Endodermal cell (in vitro differentiated cells): ENCODE data around the gene TTC23L. TPM values are rescaled to one million over a fixed set of nuclear protein-coding genes. Genes with fewer than 3 reads are reported as not detected.

Experiments used
- DNase-seq: peaks from one replicate; pipeline ENCODE4 v3.0.0-alpha.2; 2017
- H3K27ac ChIP-seq: 2 replicates; pipeline ENCODE4 v1.5.1; 2013; ENCODE audit warnings: mild to moderate bottlenecking, low read depth, low read length, moderate library complexity
- H3K27me3 ChIP-seq: 2 replicates; pipeline ENCODE4 v1.6.1; 2013; ENCODE audit warnings: mild to moderate bottlenecking, low read length, moderate library complexity; ENCODE audit not compliant: insufficient read depth, control insufficient read depth, poor library complexity, severe bottlenecking
- H3K36me3 ChIP-seq: 2 replicates; pipeline ENCODE4 v1.7.0; 2013; ENCODE audit warnings: mild to moderate bottlenecking, low read length, moderate library complexity; ENCODE audit not compliant: control insufficient read depth, insufficient read depth
- H3K4me1 ChIP-seq: one replicate; pipeline ENCODE4 v1.7.0; 2013; ENCODE audit warnings: low read length; ENCODE audit not compliant: control insufficient read depth, insufficient read depth
- H3K4me3 ChIP-seq: 2 replicates; pipeline ENCODE4 v1.5.1; 2013; ENCODE audit warnings: mild to moderate bottlenecking, low read length, moderate library complexity
- H3K9ac ChIP-seq: 2 replicates; pipeline ENCODE4 v1.6.1; 2013; ENCODE audit warnings: mild to moderate bottlenecking, low read length, moderate library complexity; ENCODE audit not compliant: poor library complexity, severe bottlenecking; ENCODE audit errors: extremely low read depth
- H3K9me3 ChIP-seq: 2 replicates; pipeline ENCODE4 v1.6.1; 2013; ENCODE audit warnings: mild to moderate bottlenecking, low read length, moderate library complexity; ENCODE audit not compliant: control insufficient read depth
- H3K27ac Mint-ChIP-seq: 2 replicates; pipeline ENCODE4 v1.8.0; 2020; ENCODE audit warnings: mixed read lengths
- H3K27me3 Mint-ChIP-seq: 2 replicates; pipeline ENCODE4 v1.8.0; 2021; ENCODE audit warnings: mild to moderate bottlenecking, mixed read lengths; ENCODE audit not compliant: insufficient read depth
- H3K36me3 Mint-ChIP-seq: 2 replicates; pipeline ENCODE4 v1.8.0; 2020; ENCODE audit warnings: low read depth, mixed read lengths
- H3K4me1 Mint-ChIP-seq: 2 replicates; pipeline ENCODE4 v1.8.0; 2020; ENCODE audit warnings: mixed read lengths
- H3K4me3 Mint-ChIP-seq: 2 replicates; pipeline ENCODE4 v1.8.0; 2020; ENCODE audit warnings: mild to moderate bottlenecking, moderate library complexity, mixed read lengths
- H3K9me3 Mint-ChIP-seq: 2 replicates; pipeline ENCODE4 v1.8.0; 2020; ENCODE audit warnings: mild to moderate bottlenecking, mixed read lengths
- WGBS, 2 experiments: methylation state at CpG; one replicate each; pipeline versions ENCODE4 v1.1.5 to v1.1.7; 2013; ENCODE audit warnings: missing lambda C conversion rate in 2 of 2, mixed read lengths in 1 of 2; ENCODE audit not compliant: insufficient coverage in 1 of 2, insufficient read length in 1 of 2; 5-methylcytosine and 5-hydroxymethylcytosine counted together
- total RNA-seq, 2 donors: library from RNA; stranded (reverse); fragmentation: NEBNext Ultra II Directional in 1 of 2; extraction: Animal tissue kit (Norgen Biotek cat#: 25700) in 1 of 2; gene quantifications; 2 replicates in 1 of 2; 3 replicates in 1 of 2; pipeline ENCODE4 v1.2.1, GENCODE V29; 2021
- TF ChIP-seq, protein P1 (sequence below): fragments of 200-600 bp; sonication (generic); conservative IDR thresholded peaks from 2 replicates; pipeline ENCODE4 v1.5.0; 2021; ENCODE audit warnings: antibody characterized with exemption, mild to moderate bottlenecking

Gene TTC23L
- total RNA-seq, 2 donors from 2014 or later: 0.95 to 3.0 TPM

DNA sequence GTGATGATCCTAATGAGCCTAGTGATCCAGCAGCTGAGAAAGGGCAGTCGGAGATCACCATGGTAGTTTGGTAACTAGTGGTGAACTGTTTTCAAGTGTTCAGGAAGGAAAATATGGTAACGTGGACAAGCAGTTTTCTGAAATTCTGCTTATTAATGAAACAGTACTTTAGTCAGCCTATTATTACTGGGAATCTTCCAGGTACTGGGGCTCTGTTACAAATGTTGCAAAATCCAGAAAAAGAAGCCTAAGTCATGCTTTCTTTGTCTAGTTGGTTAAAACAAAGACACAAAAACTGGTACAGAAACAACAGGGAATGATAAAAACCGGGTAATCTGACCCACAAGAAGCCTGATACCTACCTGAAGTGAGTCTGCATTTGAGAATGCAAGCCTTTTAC lies 18.2 kb downstream of the TTC23L start:
- no peak overlapping the region for H3K4me3 ChIP-seq
- no peaks in the 10 kb centered on the region for H3K4me1 ChIP-seq
- H3K27me3 ChIP-seq: no peaks in the 10 kb centered on the region
- H3K9me3 ChIP-seq: no peaks in the 10 kb centered on the region
- Mint-ChIP-seq H3K36me3 (no peaks in the 10 kb centered on the region), H3K27me3 (no peaks in the 10 kb centered on the region), H3K4me1 (no peaks in the 10 kb centered on the region), H3K27ac (no peak overlapping the region), H3K9me3 (no peaks in the 10 kb centered on the region), H3K4me3 (no peak overlapping the region)
- WGBS, 2 experiments: 85 to 89% methylated on average over 2 to 3 of the region's 3 CpGs
- no peak overlapping the region for H3K9ac ChIP-seq
- H3K27ac ChIP-seq: no peak overlapping the region
- TF ChIP-seq, protein P1, sequence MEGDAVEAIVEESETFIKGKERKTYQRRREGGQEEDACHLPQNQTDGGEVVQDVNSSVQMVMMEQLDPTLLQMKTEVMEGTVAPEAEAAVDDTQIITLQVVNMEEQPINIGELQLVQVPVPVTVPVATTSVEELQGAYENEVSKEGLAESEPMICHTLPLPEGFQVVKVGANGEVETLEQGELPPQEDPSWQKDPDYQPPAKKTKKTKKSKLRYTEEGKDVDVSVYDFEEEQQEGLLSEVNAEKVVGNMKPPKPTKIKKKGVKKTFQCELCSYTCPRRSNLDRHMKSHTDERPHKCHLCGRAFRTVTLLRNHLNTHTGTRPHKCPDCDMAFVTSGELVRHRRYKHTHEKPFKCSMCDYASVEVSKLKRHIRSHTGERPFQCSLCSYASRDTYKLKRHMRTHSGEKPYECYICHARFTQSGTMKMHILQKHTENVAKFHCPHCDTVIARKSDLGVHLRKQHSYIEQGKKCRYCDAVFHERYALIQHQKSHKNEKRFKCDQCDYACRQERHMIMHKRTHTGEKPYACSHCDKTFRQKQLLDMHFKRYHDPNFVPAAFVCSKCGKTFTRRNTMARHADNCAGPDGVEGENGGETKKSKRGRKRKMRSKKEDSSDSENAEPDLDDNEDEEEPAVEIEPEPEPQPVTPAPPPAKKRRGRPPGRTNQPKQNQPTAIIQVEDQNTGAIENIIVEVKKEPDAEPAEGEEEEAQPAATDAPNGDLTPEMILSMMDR: no peak
- DNase-seq: no peak
- no peaks in the 10 kb centered on the region for H3K36me3 ChIP-seq

DNA sequence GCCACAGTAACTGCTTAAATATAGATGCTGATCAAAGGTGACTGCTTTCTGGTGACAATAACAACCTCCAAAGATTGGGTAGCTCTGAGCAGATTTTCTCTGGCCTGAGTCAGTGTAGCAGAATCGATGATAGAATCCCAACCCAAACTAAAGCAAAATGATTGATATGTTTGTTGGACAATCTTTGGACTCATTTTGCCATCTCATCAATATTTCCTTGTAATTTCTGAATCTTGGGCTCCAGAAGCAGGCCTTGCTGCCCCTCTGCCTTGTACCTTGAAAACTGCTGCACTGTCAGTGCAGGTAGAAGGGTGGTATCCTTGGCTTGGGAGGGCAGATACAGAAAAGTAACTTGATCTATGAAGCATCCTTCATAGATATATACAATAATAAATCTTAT lies 18.9 kb downstream of the TTC23L start:
- Mint-ChIP-seq H3K36me3 (no peaks in the 10 kb centered on the region), H3K4me3 (no peak overlapping the region), H3K9me3 (no peaks in the 10 kb centered on the region), H3K27ac (no peak overlapping the region), H3K4me1 (no peaks in the 10 kb centered on the region), H3K27me3 (no peaks in the 10 kb centered on the region)
- H3K9ac ChIP-seq: no peak overlapping the region
- no peaks in the 10 kb centered on the region for H3K27me3 ChIP-seq
- no peaks in the 10 kb centered on the region for H3K9me3 ChIP-seq
- H3K4me3 ChIP-seq: no peak overlapping the region
- no peaks in the 10 kb centered on the region for H3K36me3 ChIP-seq
- TF ChIP-seq, protein P1: no peak
- no peaks in the 10 kb centered on the region for H3K4me1 ChIP-seq
- no peak for DNase-seq
- 75% methylated on average over 1 of the region's 1 CpG; no CpG with 5 or more reads in 1 of the 2 experiments for WGBS, 2 experiments
- no peak overlapping the region for H3K27ac ChIP-seq

DNA sequence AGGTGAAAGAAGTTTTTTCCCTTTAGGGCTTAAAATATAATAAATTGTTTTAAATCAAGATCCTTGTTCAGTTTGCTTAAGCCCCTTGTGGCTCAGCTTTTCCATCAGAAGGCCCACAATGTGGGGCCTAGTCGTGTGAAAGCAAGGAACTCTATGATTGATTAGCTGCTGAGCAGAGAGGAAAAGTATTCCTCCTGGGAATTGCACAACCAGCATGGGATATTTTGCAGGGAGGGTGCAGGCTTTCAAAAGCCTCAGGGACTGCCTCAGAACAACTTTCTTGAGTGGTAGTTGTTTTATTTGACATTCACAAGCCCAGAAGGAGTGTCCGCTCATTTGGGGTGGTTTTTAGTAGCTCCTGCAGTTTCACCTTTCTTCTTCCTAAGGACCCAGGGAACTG lies 19.8 kb downstream of the TTC23L start:
- DNase-seq: no peak
- Mint-ChIP-seq H3K27ac (no peak overlapping the region), H3K36me3 (no peaks in the 10 kb centered on the region), H3K4me1 (peaks cover 2% of the 10 kb centered on the region), H3K4me3 (no peak overlapping the region), H3K27me3 (no peaks in the 10 kb centered on the region), H3K9me3 (no peaks in the 10 kb centered on the region)
- no peaks in the 10 kb centered on the region for H3K9me3 ChIP-seq
- TF ChIP-seq, protein P1: no peak
- H3K36me3 ChIP-seq: no peaks in the 10 kb centered on the region
- WGBS, 2 experiments: 54 to 67% methylated on average over 1 to 2 of the region's 2 CpGs
- no peak overlapping the region for H3K4me3 ChIP-seq
- no peaks in the 10 kb centered on the region for H3K4me1 ChIP-seq
- H3K9ac ChIP-seq: no peak overlapping the region
- no peaks in the 10 kb centered on the region for H3K27me3 ChIP-seq
- H3K27ac ChIP-seq: no peak overlapping the region
